CD4-positive, alpha-beta T cell (primary cell): ENCODE data around the gene CDH2. TPM values are rescaled to one million over a fixed set of nuclear protein-coding genes. Genes with fewer than 3 reads are reported as not detected.

ENCODE experiments used
- ATAC-seq: fragments of 200-7000 bp; cut with Tn5 transposase; one replicate; pipeline ENCODE4 v1.10.0; 2022; ENCODE audit warnings: mild to moderate bottlenecking; ENCODE audit not compliant: poor library complexity
- CTCF ChIA-PET: fragments of 350-600 bp; sonication (Branson Sonifier 250); formaldehyde crosslinking; loops from one replicate; lab custom pipeline; 2021; ENCODE audit warnings: antibody characterized with exemption, inconsistent platforms; lab: Charles Lee
- POLR2A ChIA-PET: fragments of 350-600 bp; sonication (Branson Sonifier 250); formaldehyde crosslinking; loops from one replicate; lab custom pipeline; 2021; ENCODE audit warnings: antibody characterized with exemption, inconsistent platforms; lab: Charles Lee
- DNase-seq, 14 experiments: peaks; one replicate each; pipeline ENCODE4 v3.0.0-alpha.2; 2013 to 2020; ENCODE audit warnings: mixed read lengths in 2 of 14
- H3K27ac ChIP-seq, 2 donors: one replicate each; pipeline versions ENCODE4 v1.5.1 to v1.7.0; 2013; ENCODE audit warnings: low read length in 2 of 2, low read depth in 1 of 2, mild to moderate bottlenecking in 1 of 2
- H3K27me3 ChIP-seq, 2 experiments: 1 replicate in 1 of 2; 2 replicates in 1 of 2; pipeline versions ENCODE4 v1.6.1 to v1.7.0; 2013; ENCODE audit warnings: low read length in 2 of 2, control low read depth in 1 of 2, mild to moderate bottlenecking in 1 of 2, moderate library complexity in 1 of 2; ENCODE audit not compliant: insufficient read depth in 2 of 2, control insufficient read depth in 1 of 2
- H3K36me3 ChIP-seq: one replicate; pipeline ENCODE4 v1.6.1; 2013; ENCODE audit warnings: low read length, control low read depth; ENCODE audit not compliant: insufficient read depth
- H3K4me1 ChIP-seq: one replicate; pipeline ENCODE4 v1.6.1; 2013; ENCODE audit warnings: low read length, control low read depth; ENCODE audit not compliant: insufficient read depth
- H3K4me3 ChIP-seq: one replicate; pipeline ENCODE4 v1.5.1; 2013; ENCODE audit warnings: mild to moderate bottlenecking, low read length, moderate library complexity
- H3K9me3 ChIP-seq, 2 experiments: 1 replicate in 1 of 2; 2 replicates in 1 of 2; pipeline versions ENCODE4 v1.6.1 to v1.7.0; 2013; ENCODE audit warnings: low read length in 2 of 2, mild to moderate bottlenecking in 2 of 2, control low read depth in 1 of 2, moderate library complexity in 1 of 2; ENCODE audit not compliant: control insufficient read depth in 1 of 2, insufficient read depth in 1 of 2
- H3K27ac Mint-ChIP-seq: one replicate; pipeline ENCODE4 v1.8.0; 2020; ENCODE audit warnings: mixed read lengths
- H3K27me3 Mint-ChIP-seq: one replicate; pipeline ENCODE4 v1.8.0; 2021; ENCODE audit warnings: mixed read lengths
- H3K36me3 Mint-ChIP-seq: one replicate; pipeline ENCODE4 v1.8.0; 2021; ENCODE audit warnings: low read depth, mixed read lengths
- H3K4me1 Mint-ChIP-seq: one replicate; pipeline ENCODE4 v1.8.0; 2021; ENCODE audit warnings: low read depth, mixed read lengths
- H3K4me3 Mint-ChIP-seq: one replicate; pipeline ENCODE4 v1.8.0; 2020; ENCODE audit warnings: mild to moderate bottlenecking, mixed read lengths
- H3K9me3 Mint-ChIP-seq: one replicate; pipeline ENCODE4 v1.8.0; 2020; ENCODE audit warnings: mixed read lengths
- CTCF ChIP-seq: fragments of 200-600 bp; IDR thresholded peaks from one replicate; pipeline ENCODE4 v1.8.0; 2022; ENCODE audit warnings: antibody characterized with exemption, mild to moderate bottlenecking
- intact Hi-C, 2 experiments: fragments of 100-400 bp; cut with DNase I in 1 of 2; cut with micrococcal nuclease in 1 of 2; formaldehyde crosslinking; loops; one replicate each; pipeline versions ENCODE4 v1.15.1 to v1.9.0; 2023 to 2025; cut with DNase I, micrococcal nuclease
- total RNA-seq, 174 experiments: library from RNA in 2 of 174; stranded (reverse) in 2 of 174; gene quantifications; one replicate each; pipeline ENCODE4 v1.2.3 and lab custom pipeline; 2021 to 2026

CDH2 gene
- total RNA-seq, 2 experiments from 2014 or later = not detected

GRCh38 chr18:27959101-27959500 is 217.8 kb downstream of the CDH2 start:
- Mint-ChIP-seq H3K4me3 (no peak overlapping the region), H3K27me3 (no peaks in the 10 kb centered on the region), H3K27ac (no peak overlapping the region), H3K9me3 (no peaks in the 10 kb centered on the region), H3K36me3 (no peaks in the 10 kb centered on the region), H3K4me1 (no peaks in the 10 kb centered on the region)
- no peaks in the 10 kb centered on the region for H3K27me3 ChIP-seq
- no peaks in the 10 kb centered on the region for H3K4me1 ChIP-seq
- ChIA-PET CTCF (no interaction called here), POLR2A (no interaction called here)
- DNase-seq (no peak), ATAC-seq (no peak)
- H3K36me3 ChIP-seq = no peaks in the 10 kb centered on the region
- no peak overlapping the region for H3K27ac ChIP-seq
- intact Hi-C loops = loop anchor here in 1 of 2 experiments (10.0 kb wide), 1 partner anchor 506 kb away; no protein-coding TSS in a partner anchor
- H3K9me3 ChIP-seq = no peaks in the 10 kb centered on the region
- TF ChIP-seq CTCF = no peak
- H3K4me3 ChIP-seq = no peak overlapping the region

GRCh38 chr18:27956001-27956640 is 220.8 kb downstream of the CDH2 start:
- no peak for ATAC-seq
- DNase-seq = no peak
- H3K4me3 Mint-ChIP-seq = no peak overlapping the region
- no peak overlapping the region for H3K27ac Mint-ChIP-seq
- Histone ChIP-seq H3K36me3 (no peaks in the 10 kb centered on the region), H3K27ac (no peak overlapping the region), H3K9me3 (no peaks in the 10 kb centered on the region), H3K4me3 (no peak overlapping the region), H3K27me3 (no peaks in the 10 kb centered on the region), H3K4me1 (no peaks in the 10 kb centered on the region)
- POLR2A ChIA-PET = no interaction called here
- TF ChIP-seq CTCF = no peak
- H3K4me1 Mint-ChIP-seq = no peaks in the 10 kb centered on the region
- no peaks in the 10 kb centered on the region for H3K9me3 Mint-ChIP-seq
- intact Hi-C loops = loop anchor here in 1 of 2 experiments (10.0 kb wide), 1 partner anchor 509 kb away; no protein-coding TSS in a partner anchor
- H3K36me3 Mint-ChIP-seq = no peaks in the 10 kb centered on the region
- no peaks in the 10 kb centered on the region for H3K27me3 Mint-ChIP-seq
- CTCF ChIA-PET = no interaction called here

- DNase-seq = no peak
Measured at GRCh38 chr18:27954226-27954625, 222.7 kb downstream of the CDH2 start.

More at GRCh38 chr18:27954226-27954625, 222.7 kb downstream of the CDH2 start:
- ChIA-PET CTCF (no interaction called here), POLR2A (no interaction called here)
- TF ChIP-seq CTCF = no peak
- no peak for ATAC-seq
- no peaks in the 10 kb centered on the region for H3K36me3 Mint-ChIP-seq
- no peak overlapping the region for H3K27ac Mint-ChIP-seq
- H3K4me1 Mint-ChIP-seq = no peaks in the 10 kb centered on the region
- H3K27ac ChIP-seq = no peak overlapping the region
- H3K4me1 ChIP-seq = no peaks in the 10 kb centered on the region
- no peak overlapping the region for H3K4me3 Mint-ChIP-seq
- no peaks in the 10 kb centered on the region for H3K36me3 ChIP-seq
- no peaks in the 10 kb centered on the region for H3K27me3 ChIP-seq
- H3K4me3 ChIP-seq = no peak overlapping the region
- no peaks in the 10 kb centered on the region for H3K9me3 ChIP-seq
- no peaks in the 10 kb centered on the region for H3K27me3 Mint-ChIP-seq
- intact Hi-C loops = loop anchor here in 1 of 2 experiments (10.0 kb wide), 1 partner anchor 511 kb away; no protein-coding TSS in a partner anchor
- H3K9me3 Mint-ChIP-seq = no peaks in the 10 kb centered on the region
